Body of pancreas (tissue), 4 donors: ENCODE measurements around the gene NDUFA11.
A peak's percentile ranks its signal among the peaks of the same experiment; 100 is the strongest.

Experiments used
- POLR2A ChIP-seq, 3 donors: fragments of 450-650 bp; IDR thresholded peaks; one replicate each; pipeline ENCODE4 v1.6.1; 2016; ENCODE audit warnings: antibody characterized with exemption in 3 of 3, mild to moderate bottlenecking in 2 of 3
- TF ChIP-seq, protein P1 (sequence below), 7 experiments: fragments of 450-650 bp in 4 of 7; fragments of 200-600 bp in 3 of 7; sonication (generic) in 3 of 7; IDR thresholded peaks; one replicate each; pipeline ENCODE4 v1.5.1; 2016 to 2019; ENCODE audit warnings: antibody characterized with exemption in 7 of 7

GRCh38 chr19:5851302-5851701 lies 52.3 kb downstream of the NDUFA11 start, which contains the start of gene FUT3:
- TF ChIP-seq, protein P1, sequence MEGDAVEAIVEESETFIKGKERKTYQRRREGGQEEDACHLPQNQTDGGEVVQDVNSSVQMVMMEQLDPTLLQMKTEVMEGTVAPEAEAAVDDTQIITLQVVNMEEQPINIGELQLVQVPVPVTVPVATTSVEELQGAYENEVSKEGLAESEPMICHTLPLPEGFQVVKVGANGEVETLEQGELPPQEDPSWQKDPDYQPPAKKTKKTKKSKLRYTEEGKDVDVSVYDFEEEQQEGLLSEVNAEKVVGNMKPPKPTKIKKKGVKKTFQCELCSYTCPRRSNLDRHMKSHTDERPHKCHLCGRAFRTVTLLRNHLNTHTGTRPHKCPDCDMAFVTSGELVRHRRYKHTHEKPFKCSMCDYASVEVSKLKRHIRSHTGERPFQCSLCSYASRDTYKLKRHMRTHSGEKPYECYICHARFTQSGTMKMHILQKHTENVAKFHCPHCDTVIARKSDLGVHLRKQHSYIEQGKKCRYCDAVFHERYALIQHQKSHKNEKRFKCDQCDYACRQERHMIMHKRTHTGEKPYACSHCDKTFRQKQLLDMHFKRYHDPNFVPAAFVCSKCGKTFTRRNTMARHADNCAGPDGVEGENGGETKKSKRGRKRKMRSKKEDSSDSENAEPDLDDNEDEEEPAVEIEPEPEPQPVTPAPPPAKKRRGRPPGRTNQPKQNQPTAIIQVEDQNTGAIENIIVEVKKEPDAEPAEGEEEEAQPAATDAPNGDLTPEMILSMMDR (IDR thresholded peaks at IDR 0.05), result peak in 1 of 7 experiments; percentile 1
- TF ChIP-seq POLR2A (IDR thresholded peaks at IDR 0.05), result peak in 2 of 3 donors; percentile 67 to 73
